ENCODE results near the gene RPL23. TPM values are rescaled to one million over a fixed set of nuclear protein-coding genes. Genes with fewer than 3 reads are reported as not detected.
A peak's percentile ranks its signal among the peaks of the same experiment; 100 is the strongest.

The RPL23 gene
- total and polyA plus RNA-seq, 10 of the 15 experiments (the other 5 are each of a cell fraction or from before 2014, with no cell fraction given) = 2,200 to 4,821 (median 3,043) TPM

- TF ChIP-seq HSF1 (IDR thresholded peaks at IDR 0.05; ENCODE audit: low read depth, low read length) (no peak), CREM (IDR thresholded peaks at IDR 0.05; ENCODE audit: low read depth) (0 out of 2 replicates have a peak, but pooled peaks have one; percentile 22), ZBTB33 (IDR thresholded peaks at IDR 0.05) (no peak), BACH1 (IDR thresholded peaks at IDR 0.05; ENCODE audit: borderline replicate concordance) (peak; percentile 67; the same call in 1 of the 2 replicates), LARP7 (IDR thresholded peaks at IDR 0.05) (peak; percentile 82; the same call in 1 of the 2 replicates), ZBTB4 (CRISPR knock-in tag; IDR thresholded peaks at IDR 0.05) (no peak), MYB (IDR thresholded peaks at IDR 0.05; ENCODE audit: borderline replicate concordance, low read depth, low read length) (no peak), PRDM15 (CRISPR knock-in tag; IDR thresholded peaks at IDR 0.05) (no peak), FOS (IDR thresholded peaks at IDR 0.05; ENCODE audit: borderline replicate concordance, extremely low read depth, insufficient read length) (no peak), IRF5 (IDR thresholded peaks at IDR 0.05; ENCODE audit: borderline replicate concordance) (no peak), RFX5 (IDR thresholded peaks at IDR 0.05; ENCODE audit: low read depth, low read length) (no peak), CBX5 (IDR thresholded peaks at IDR 0.05; ENCODE audit: low read depth) (no peak; the same call in 1 of the 2 replicates), NFYB (IDR thresholded peaks at IDR 0.05; ENCODE audit: insufficient read depth, low read depth, low read length) (no peak), EZH2 (IDR thresholded peaks at IDR 0.05; ENCODE audit: borderline replicate concordance, control insufficient read depth, low read depth, low read length) (no peak), ZNF24 (IDR thresholded peaks at IDR 0.05) (no peak), MTA3 (IDR thresholded peaks at IDR 0.05; ENCODE audit: borderline replicate concordance, low read length) (no peak), STAT1 (conservative IDR thresholded peaks at IDR 0.05) (no peak; the same call in 1 of the 2 replicates), HDAC2 (IDR thresholded peaks at IDR 0.05) (no peak)
Observed at GRCh38 chr17:38869526-38870258, 16.2 kb upstream of the RPL23 start, which contains the start of gene LASP1 (continued).

All from GM12878 (cell line).